ENCODE data around the gene KLHL25. TPM values are rescaled to one million over a fixed set of nuclear protein-coding genes. Genes with fewer than 3 reads are reported as not detected.

The KLHL25 gene
- total RNA-seq, 1 experiment from 2014 or later = 7.0 TPM

Small RNA genes within 50 kb of the gene (microRNA-seq; reads per million reads assigned to microRNA genes)
- gene MIR1276 (ENCODE audit: unreplicated experiment) (2.2 reads per million), gene MIR548AP (ENCODE audit: unreplicated experiment) (not detected)
